T-helper 1 cell treated with Interleukin-12 subunit alpha and Interleukin-12 subunit beta and Interleukin-4 antibody, amounts not matched to agents 30 μg/mL and 1 μg/mL, for 36 hours (primary cell): Measurements from ENCODE around the gene KIAA0586.

Source experiments
- H3K27ac Mint-ChIP-seq: one replicate; pipeline ENCODE4 v1.8.0; 2021; ENCODE audit warnings: mild to moderate bottlenecking, mixed read lengths
- H3K27me3 Mint-ChIP-seq: one replicate; pipeline ENCODE4 v1.8.0; 2021; ENCODE audit warnings: low read depth, mixed read lengths
- H3K36me3 Mint-ChIP-seq: one replicate; pipeline ENCODE4 v1.8.0; 2021; ENCODE audit warnings: low read depth, mixed read lengths
- H3K4me1 Mint-ChIP-seq: one replicate; pipeline ENCODE4 v1.8.0; 2021; ENCODE audit warnings: low read depth, mixed read lengths
- H3K4me3 Mint-ChIP-seq: one replicate; pipeline ENCODE4 v1.8.0; 2021; ENCODE audit warnings: mild to moderate bottlenecking, moderate library complexity, mixed read lengths
- H3K9me3 Mint-ChIP-seq: one replicate; pipeline ENCODE4 v1.8.0; 2021; ENCODE audit warnings: mixed read lengths

Gene KIAA0586

DNA sequence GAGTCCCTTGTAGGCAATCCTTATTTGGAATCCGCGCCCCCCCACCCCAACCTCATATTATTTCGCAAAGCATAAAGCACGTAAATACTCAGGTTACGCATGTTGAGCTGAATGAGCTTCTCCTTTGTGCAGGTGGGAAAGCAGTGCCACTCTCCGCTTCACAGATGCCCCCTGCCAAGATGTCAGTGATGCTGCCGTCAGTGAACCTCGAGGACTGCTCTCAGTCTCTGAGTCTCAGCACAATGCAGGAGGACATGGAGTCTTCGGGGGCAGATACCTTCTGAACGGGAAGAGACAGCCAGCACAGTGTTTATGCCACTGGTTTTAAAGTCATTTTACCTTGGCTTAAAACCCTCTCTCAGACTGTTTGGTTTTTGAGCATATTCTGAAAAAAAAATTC is 120.1 kb downstream of the KIAA0586 start:
- Mint-ChIP-seq H3K27ac (no peak overlapping the region), H3K4me3 (no peak overlapping the region), H3K9me3 (no peaks in the 10 kb centered on the region), H3K36me3 (peaks cover 2% of the 10 kb centered on the region), H3K4me1 (peaks cover 3% of the 10 kb centered on the region), H3K27me3 (no peaks in the 10 kb centered on the region)

DNA sequence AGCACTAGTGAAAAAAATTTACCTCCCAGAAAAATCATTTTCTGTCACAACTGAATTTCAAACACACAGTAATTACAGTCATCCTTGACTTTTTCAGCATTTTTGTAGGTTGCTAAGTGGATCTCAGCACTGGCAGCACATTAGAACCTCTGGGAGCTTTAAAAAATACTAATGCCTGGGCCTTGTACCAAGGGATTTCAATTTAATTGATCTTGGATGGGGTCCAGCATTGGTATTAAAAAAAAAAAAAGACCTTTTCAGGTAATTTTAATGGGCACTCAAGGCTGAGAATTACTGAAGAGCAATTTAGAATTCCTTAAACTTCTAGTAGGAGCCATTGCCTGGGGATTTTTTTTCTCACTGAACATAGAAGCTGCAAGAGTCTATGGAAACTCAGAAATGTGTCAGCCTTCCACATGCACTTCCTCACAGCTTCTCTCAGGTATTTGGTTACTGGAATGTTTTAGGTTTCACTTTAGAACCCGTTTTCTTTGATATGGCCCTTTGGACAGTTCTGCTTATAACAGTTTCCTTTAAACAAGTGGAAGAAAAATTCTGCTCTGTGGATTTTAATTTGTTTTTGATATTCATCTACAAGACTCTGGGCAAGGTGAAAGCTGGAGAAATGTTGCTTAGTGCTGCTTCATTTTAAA is 121.7 kb downstream of the KIAA0586 start:
- no peaks in the 10 kb centered on the region for H3K9me3 Mint-ChIP-seq
- peaks cover 3% of the 10 kb centered on the region for H3K4me1 Mint-ChIP-seq
- H3K4me3 Mint-ChIP-seq: no peak overlapping the region
- H3K27ac Mint-ChIP-seq: no peak overlapping the region
- no peaks in the 10 kb centered on the region for H3K27me3 Mint-ChIP-seq
- H3K36me3 Mint-ChIP-seq: no peaks in the 10 kb centered on the region

- H3K4me3 Mint-ChIP-seq: no peak overlapping the region
- no peak overlapping the region for H3K27ac Mint-ChIP-seq
- peaks cover 3% of the 10 kb centered on the region for H3K4me1 Mint-ChIP-seq
- H3K36me3 Mint-ChIP-seq: no peaks in the 10 kb centered on the region
- H3K27me3 Mint-ChIP-seq: no peaks in the 10 kb centered on the region
- no peaks in the 10 kb centered on the region for H3K9me3 Mint-ChIP-seq
Measured at GRCh38 chr14:58553959-58554358, 126.4 kb downstream of the KIAA0586 start.

- Mint-ChIP-seq H3K4me3 (no peak overlapping the region), H3K36me3 (no peaks in the 10 kb centered on the region), H3K9me3 (no peaks in the 10 kb centered on the region)
Measured at GRCh38 chr14:58555647-58556046, 128.1 kb downstream of the KIAA0586 start.

DNA sequence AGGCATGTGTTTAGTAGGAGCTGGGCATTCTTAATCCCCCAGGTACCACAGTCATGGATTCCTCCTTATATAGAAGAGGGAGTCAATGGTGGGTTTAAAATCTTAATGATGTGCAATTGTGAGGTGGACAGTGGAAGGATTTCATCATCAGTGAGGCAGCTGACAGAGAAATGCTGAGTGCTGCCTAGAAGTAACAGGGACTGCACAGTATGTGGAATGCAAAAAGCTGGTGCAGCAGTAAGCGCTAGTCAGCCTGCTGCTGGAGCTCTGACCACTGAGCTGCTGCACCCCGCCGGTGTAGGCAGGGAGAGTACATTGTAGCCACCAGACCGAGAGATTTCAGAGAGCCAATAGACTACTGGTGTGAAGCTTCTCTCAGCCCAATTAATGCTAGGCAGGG is 129.7 kb downstream of the KIAA0586 start:
- Mint-ChIP-seq H3K27me3 (no peaks in the 10 kb centered on the region), H3K9me3 (no peaks in the 10 kb centered on the region), H3K4me1 (no peaks in the 10 kb centered on the region), H3K36me3 (no peaks in the 10 kb centered on the region), H3K4me3 (no peak overlapping the region), H3K27ac (no peak overlapping the region)

More at GRCh38 chr14:58555647-58556046, 128.1 kb downstream of the KIAA0586 start:
- Mint-ChIP-seq H3K27ac (no peak overlapping the region), H3K27me3 (no peaks in the 10 kb centered on the region), H3K4me1 (no peaks in the 10 kb centered on the region)

DNA sequence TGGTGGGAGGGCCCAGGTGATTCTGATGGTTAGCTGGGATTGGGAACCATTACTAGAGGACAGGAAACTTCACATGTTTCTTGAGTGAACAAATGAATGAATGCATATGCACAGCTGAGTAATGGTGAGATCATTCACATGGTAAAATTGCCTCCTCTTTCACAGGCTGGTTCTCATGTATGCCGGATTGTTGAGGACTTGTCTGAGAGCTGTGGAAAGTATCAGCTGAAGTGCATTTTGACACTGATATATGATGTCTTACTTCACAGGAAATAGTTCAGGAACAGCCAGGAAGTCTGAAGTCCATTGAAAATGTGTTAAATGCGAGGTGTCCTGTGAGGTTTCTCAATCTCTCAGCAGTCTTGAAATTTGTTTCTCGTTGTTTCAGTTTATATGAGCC is 132.7 kb downstream of the KIAA0586 start:
- H3K4me3 Mint-ChIP-seq: no peak overlapping the region

DNA sequence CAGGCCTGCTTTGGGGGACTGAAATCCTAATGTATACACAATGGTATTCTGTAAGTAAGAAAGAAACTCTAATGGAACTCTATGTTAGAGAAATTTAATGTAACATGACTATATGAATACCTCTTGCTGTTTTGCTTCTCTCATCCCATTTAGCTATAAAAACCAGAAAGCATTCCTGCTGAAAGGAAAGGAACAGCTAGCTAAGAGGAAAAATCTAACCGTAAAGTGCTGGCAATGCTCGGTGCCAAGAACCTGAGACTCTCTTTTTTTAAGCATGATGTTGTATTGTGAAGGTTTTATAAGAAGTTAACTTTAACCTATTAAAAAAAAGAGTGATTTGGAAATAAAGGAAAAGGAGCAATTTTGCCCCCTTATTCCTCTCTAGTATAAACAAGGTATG is 134.6 kb downstream of the KIAA0586 start:
- H3K9me3 Mint-ChIP-seq: no peaks in the 10 kb centered on the region

More for the DNA sequence above, 132.7 kb downstream of the KIAA0586 start:
- Mint-ChIP-seq H3K36me3 (no peaks in the 10 kb centered on the region), H3K27me3 (no peaks in the 10 kb centered on the region), H3K27ac (no peak overlapping the region), H3K9me3 (no peaks in the 10 kb centered on the region), H3K4me1 (no peaks in the 10 kb centered on the region)

DNA sequence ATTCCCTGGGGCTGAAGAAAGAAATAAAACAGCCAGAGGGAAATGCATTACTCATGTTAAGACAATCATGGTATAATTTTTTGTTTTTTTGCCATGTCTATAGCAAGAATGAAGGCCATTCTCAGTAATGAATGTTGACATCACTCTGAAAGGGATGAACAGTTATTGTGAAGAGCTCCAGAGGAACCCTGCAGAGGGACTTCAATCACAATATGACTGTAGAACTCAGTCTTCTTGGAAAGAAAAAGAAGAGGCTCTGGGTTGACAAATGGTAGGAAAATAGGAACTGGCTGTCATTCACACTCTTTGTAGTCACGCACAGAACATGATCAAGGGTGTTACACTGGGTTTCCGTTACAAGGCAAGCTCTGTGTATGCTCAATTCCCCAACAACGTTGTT is 136.5 kb downstream of the KIAA0586 start:
- Mint-ChIP-seq H3K27me3 (no peaks in the 10 kb centered on the region), H3K4me3 (no peak overlapping the region), H3K9me3 (no peaks in the 10 kb centered on the region), H3K36me3 (no peaks in the 10 kb centered on the region), H3K27ac (no peak overlapping the region), H3K4me1 (peaks cover under 1% of the 10 kb centered on the region)

More for the DNA sequence above, 134.6 kb downstream of the KIAA0586 start:
- Mint-ChIP-seq H3K36me3 (no peaks in the 10 kb centered on the region), H3K27me3 (no peaks in the 10 kb centered on the region), H3K4me3 (no peak overlapping the region), H3K27ac (no peak overlapping the region), H3K4me1 (no peaks in the 10 kb centered on the region)

DNA sequence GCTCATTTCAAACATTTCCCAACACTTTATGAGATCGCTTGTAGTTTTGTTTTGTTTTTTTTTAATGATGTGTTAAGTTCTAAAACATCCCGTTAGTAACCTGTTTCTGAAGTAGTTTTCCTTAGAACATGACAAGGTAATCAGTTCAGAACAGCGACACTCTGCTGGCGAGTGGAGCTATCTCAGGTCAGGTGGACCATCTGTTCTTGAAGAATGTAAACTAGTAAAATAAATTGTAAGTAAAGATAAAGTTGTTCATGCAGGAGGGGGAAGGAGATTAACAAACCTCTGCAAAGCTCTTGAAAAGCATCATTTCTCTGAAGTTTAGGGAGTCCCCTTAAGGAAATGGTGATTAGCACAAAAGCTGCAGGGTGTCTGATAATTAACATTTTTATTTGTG is 138.3 kb downstream of the KIAA0586 start:
- no peak overlapping the region for H3K4me3 Mint-ChIP-seq
- peaks cover 3% of the 10 kb centered on the region for H3K4me1 Mint-ChIP-seq
- H3K36me3 Mint-ChIP-seq: no peaks in the 10 kb centered on the region
- no peaks in the 10 kb centered on the region for H3K27me3 Mint-ChIP-seq
- H3K27ac Mint-ChIP-seq: no peak overlapping the region
- H3K9me3 Mint-ChIP-seq: no peaks in the 10 kb centered on the region

DNA sequence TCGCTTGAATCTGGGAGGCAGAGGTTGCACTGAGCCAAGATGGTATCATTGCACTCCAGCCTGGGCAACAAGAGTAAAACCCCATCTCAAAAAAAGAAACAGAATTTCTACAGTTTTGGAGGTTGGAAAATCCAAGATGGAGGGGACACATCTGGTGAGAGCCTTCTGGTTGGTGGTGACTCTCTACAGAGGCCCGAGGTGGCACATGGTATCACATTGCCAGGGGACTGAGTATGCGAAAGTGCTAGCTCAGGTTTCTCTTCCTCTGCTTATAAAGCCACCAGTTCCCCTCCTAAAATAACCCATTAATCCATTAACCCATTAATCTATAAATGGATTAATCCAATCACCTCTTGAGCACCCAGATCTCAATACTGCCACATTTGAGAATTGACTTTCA is 139.5 kb downstream of the KIAA0586 start:
- H3K27ac Mint-ChIP-seq: no peak overlapping the region
- H3K9me3 Mint-ChIP-seq: no peaks in the 10 kb centered on the region
- H3K4me1 Mint-ChIP-seq: peaks cover 9% of the 10 kb centered on the region
- no peaks in the 10 kb centered on the region for H3K36me3 Mint-ChIP-seq
- no peaks in the 10 kb centered on the region for H3K27me3 Mint-ChIP-seq
- no peak overlapping the region for H3K4me3 Mint-ChIP-seq

- Mint-ChIP-seq H3K27me3 (no peaks in the 10 kb centered on the region), H3K4me3 (no peak overlapping the region), H3K9me3 (no peaks in the 10 kb centered on the region), H3K27ac (no peak overlapping the region), H3K4me1 (peaks cover 15% of the 10 kb centered on the region), H3K36me3 (no peaks in the 10 kb centered on the region)
Measured at GRCh38 chr14:58568322-58568721, 140.8 kb downstream of the KIAA0586 start.

- H3K4me3 Mint-ChIP-seq: no peak overlapping the region
- peaks cover 15% of the 10 kb centered on the region for H3K4me1 Mint-ChIP-seq
- no peaks in the 10 kb centered on the region for H3K27me3 Mint-ChIP-seq
- H3K9me3 Mint-ChIP-seq: no peaks in the 10 kb centered on the region
- H3K36me3 Mint-ChIP-seq: no peaks in the 10 kb centered on the region
- H3K27ac Mint-ChIP-seq: no peak overlapping the region
Measured at GRCh38 chr14:58571256-58571655, 143.7 kb downstream of the KIAA0586 start.

- Mint-ChIP-seq H3K4me1 (peaks cover 15% of the 10 kb centered on the region), H3K27me3 (no peaks in the 10 kb centered on the region), H3K9me3 (no peaks in the 10 kb centered on the region), H3K27ac (peak overlapping the region; percentile 34), H3K4me3 (no peak overlapping the region), H3K36me3 (no peaks in the 10 kb centered on the region)
Measured at GRCh38 chr14:58571769-58572472, 144.4 kb downstream of the KIAA0586 start.

DNA sequence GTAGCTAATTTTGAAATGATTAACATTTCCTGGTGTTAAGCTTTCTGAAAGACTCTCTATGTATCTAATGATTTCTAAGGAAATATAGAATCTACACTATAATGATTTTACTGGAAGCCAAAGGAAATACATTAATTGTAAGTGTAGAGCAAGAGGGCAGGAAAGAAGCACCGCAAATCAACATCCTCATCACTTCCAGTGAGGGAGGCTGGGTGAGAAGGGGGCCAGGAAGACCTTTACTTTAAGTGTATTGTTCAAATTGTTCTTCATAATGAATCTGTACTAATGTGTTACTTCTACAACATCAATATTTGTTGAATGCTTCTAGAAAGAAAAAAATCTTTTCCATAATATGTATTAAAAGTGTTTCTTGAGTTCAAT is 144.9 kb downstream of the KIAA0586 start:
- no peak overlapping the region for H3K4me3 Mint-ChIP-seq
- H3K4me1 Mint-ChIP-seq: peaks cover 16% of the 10 kb centered on the region
- no peaks in the 10 kb centered on the region for H3K9me3 Mint-ChIP-seq
- H3K27me3 Mint-ChIP-seq: no peaks in the 10 kb centered on the region
- peak overlapping the region; percentile 34 for H3K27ac Mint-ChIP-seq
- no peaks in the 10 kb centered on the region for H3K36me3 Mint-ChIP-seq

DNA sequence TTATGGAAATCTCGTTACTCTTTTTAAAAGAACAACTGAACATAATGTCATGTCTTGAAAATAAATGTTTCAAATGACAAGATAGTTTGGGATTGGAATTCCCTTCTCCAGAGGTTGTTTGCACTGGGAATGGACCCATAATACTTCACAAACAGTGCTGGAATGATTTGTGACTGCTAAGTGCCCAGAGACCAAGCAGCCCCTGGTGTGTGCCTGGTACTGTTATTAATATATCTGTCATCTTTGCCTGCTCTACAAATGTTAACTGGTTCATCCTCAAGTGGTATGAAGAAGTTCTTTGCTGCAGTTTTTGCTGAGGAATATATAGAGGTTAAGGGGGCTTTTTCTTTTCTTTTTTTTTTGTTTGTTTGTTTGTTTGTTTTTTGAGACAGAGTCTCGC is 145.3 kb downstream of the KIAA0586 start:
- no peak overlapping the region for H3K4me3 Mint-ChIP-seq
- H3K9me3 Mint-ChIP-seq: no peaks in the 10 kb centered on the region
- no peaks in the 10 kb centered on the region for H3K36me3 Mint-ChIP-seq
- H3K4me1 Mint-ChIP-seq: peaks cover 17% of the 10 kb centered on the region
- H3K27ac Mint-ChIP-seq: no peak overlapping the region
- no peaks in the 10 kb centered on the region for H3K27me3 Mint-ChIP-seq
